Activated naive CD4-positive, alpha-beta T cell (primary cell): ENCODE measurements around the gene FGFBP3.
A peak's percentile ranks its signal among the peaks of the same experiment; 100 is the strongest.

Experiments used
- DNase-seq, 4 experiments: peaks; one replicate each; lab custom pipeline; 2025; lab: John Stamatoyannopoulos, UW

FGFBP3 gene, protein sequence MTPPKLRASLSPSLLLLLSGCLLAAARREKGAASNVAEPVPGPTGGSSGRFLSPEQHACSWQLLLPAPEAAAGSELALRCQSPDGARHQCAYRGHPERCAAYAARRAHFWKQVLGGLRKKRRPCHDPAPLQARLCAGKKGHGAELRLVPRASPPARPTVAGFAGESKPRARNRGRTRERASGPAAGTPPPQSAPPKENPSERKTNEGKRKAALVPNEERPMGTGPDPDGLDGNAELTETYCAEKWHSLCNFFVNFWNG

DNA sequence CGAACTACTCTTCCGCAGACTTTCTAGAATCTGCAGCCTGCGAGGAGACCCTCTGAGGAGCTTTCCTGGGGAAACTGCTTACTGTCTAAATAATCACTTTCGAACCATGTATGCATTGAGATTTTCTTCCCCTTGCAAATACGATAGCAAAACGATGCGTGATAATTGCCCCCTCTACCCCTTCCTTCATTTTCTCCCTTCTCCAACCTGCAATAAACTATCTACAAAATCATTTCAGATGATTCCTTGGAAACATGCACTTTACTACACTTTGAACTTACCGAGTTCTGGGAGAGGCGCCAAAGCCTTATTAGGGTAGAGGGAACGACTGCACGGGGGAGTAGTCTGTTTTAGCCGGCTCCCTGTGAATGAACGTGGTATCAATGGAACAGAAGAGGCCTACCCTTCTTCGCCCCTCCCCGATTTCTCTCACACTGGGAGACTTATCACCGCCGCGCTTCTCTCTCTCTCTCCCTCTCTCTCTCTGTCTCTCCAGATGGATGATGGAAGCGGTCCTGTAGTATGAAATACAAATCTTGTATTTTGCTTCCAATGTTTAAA is at the start of gene FGFBP3:
Gene FGFBP3 (minus strand): TSS at position 370 of the 561 bp plus-strand sequence. CDS start 517 bp downstream, outside the sequence.
- no peak for DNase-seq

DNA sequence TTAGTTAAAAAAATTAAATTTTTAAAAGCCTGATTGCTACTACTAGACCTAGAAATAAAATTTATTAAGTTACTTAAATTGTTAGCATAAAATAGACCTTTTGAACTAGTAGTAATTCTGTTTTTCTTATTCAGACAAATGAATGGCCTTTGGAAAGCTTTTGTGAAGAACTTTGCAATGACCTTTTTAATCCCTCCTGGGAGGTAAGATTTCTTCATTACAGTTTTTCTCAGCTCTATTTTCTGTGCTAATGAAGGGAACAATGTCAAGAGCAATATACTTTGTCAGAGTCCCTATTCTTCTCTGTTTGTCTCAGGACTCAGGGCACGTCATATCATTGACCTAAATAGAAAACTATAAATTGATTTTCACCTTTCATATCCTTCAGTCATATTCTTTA is 47.8 kb upstream of the FGFBP3 start:
- no peak for DNase-seq

DNA sequence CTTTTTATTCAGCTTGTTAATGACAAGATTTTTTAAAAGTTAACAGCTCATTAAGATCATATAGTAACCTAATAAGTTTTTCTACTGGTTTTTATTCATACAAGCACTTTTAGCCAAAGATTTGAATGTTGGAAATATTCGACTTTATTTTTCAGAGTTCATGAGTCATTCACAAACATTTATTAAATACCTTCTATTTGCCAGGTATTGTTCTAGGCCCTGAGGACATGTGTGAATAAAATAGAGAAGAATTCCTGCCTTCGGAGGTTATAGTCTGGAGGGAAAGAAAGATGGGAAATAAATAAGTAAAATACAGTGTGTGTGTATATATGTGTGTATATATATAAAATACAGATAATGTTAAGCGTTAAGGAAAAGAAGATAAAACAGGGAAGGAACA is 45.8 kb upstream of the FGFBP3 start:
- no peak for DNase-seq

DNA sequence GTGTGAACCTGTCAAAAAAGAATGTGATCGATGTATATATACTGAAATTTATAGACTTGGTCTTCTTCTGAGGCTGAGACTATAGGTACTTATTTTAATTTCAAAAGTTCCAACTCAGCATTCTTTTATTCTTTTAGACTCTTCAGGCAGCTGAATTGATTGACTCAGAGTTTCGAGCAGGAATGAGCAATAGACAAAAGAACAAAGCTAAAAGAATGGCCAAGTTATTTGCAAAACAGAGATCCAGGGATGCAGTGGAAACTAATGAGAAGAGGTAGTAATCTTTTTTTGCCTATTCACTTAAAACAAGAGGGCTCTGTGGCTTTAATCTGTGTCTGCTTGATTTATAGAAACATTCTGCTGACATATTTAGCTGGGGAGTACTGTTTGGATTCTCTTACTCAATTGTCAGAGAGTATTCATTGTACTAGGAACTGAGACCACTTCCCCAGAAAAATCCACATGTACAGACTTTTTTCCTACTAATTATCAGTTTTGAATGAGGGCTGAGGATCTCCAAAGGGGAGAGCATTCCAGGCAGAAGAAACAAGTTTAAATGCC is 44.4 kb upstream of the FGFBP3 start:
- no peak for DNase-seq

DNA sequence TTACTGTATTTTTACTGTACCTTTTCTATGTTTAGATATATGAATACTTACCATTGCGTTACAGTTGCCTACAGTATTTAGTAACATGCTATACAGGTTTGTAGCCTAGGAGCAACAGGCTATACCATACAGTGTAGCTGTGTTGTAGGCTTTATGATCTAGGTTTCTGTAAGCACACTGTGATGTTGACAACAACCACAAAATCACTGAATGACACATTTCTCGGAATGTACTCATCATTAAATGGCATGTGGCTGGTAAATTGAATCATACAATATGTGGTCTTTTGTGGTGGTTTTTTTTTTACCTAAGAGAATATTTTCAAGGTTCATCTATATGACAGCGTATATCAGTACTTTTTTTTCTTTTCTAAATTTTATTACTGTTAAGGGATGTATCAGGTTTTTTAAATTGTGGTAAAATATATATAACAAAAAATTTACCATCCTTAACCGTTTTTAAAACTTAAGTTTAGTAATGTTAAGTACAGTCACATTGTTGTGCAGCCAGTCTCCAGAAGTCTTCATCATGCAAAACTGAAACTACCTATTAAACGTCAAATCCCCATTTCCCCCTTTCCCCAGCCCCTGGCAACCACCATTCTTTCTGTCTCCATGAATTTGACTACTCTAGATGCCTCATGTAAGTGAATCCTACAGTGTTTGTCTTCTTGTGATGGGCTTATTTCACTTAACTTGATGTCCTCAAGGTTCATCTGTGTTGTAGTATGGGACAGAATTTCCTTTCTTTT is 35.8 kb upstream of the FGFBP3 start:
- DNase-seq: no peak

DNA sequence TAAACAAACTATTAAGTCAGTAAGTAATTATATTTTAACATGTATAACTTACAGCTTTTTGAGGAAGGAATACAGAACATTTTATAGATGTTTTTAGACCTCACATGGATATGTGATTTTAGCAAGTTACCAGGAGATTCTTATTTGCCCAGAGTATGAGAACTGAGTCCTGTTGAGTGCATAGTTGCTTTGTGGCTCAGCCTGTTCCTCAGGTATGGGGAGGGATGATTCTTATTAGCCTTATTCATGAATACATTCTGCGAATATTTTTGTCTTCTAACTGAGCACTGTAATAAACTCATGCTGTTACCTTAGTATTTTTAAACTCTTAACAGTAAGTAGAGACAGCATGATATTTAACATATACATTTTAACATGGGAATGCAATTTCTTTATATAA is 32.1 kb upstream of the FGFBP3 start:
- no peak for DNase-seq

DNA sequence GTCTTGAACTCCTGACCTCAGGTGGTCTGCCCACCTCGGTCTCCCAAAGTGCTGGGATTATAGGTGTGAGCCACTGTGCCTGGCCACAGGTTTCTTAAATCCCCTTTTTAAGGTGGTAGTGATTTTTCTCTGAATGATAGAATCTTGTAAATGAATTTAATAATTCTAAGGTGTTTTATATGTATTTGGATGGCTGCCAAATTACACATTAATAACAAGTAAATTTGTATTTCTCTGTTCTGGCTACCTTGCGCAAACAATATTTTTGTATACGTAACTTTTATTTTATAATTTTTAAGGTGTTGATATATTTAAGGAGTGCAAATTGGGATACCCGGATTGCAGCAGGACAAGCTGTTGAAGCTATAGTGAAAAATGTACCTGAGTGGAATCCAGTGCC is 30.4 kb upstream of the FGFBP3 start:
- DNase-seq: no peak

DNA sequence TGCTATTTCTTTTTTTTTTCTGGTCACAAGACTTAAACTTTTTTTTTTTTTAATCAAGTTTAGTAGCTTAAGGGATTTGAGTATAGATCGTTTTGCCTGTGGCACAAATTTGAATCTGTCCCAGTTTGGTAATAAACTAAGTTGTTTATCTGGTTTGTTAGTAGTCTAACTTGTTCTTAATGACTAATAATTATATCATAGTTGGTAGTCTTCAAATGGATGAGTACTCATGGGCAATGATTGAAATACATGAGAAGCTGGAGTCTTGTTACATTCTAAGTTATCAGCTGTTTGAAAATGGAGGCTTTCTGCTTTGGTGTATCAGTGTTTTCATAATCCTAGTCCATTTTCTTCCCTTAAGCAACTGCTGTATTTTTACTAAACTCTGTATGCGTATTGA is 26.6 kb upstream of the FGFBP3 start:
- no peak for DNase-seq

DNA sequence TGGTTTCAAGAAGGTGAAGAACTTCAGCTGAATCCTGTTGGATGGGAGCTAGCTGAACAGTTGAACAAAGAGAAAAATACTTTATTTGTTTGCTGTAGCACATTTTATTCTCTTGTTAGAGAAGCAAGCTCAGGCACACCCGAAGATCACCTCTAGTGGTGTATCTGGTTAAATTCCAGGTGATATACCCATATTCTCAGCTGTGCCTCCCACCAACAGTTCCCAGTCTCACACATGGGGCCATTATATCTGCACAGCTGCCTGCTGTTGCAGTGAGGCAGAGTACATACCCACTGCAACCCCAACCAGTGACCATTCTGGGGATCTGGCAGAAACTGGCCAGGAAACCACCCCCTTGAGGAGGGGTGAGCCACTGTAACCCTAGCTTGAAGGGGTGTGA is 23.5 kb upstream of the FGFBP3 start:
- no peak for DNase-seq

DNA sequence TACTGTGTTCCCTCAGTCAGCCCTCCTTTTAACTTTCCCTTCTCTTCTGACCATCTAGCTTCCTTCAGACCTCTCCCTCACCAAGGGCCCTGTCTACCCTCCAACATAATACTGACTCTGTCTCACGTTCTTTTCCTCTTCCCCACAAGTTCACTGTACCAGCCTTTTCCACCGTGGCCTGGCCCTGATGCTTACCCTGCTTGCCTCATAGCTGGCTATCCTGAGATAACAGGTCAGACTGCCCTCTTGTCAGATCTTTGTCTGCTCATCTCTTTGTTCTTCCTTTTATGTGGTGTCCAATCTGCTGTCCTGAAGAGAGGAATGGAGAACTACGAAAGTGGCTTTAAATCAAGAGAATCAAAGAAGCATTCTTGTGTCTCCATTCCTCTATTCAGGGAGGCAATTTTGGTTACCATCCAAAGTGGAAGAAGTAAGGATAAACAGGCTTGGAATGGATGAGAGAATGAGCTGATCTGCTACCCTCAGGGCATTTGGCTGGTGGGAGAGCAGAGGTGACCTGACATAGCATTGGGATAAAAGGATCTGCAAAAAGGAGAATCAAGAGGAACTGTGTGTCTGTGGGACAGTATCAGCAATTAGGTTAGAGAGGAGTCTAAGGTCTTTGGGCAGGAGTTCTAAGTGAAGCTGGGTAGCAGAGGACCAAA is 22.4 kb upstream of the FGFBP3 start:
- DNase-seq: no peak

DNA sequence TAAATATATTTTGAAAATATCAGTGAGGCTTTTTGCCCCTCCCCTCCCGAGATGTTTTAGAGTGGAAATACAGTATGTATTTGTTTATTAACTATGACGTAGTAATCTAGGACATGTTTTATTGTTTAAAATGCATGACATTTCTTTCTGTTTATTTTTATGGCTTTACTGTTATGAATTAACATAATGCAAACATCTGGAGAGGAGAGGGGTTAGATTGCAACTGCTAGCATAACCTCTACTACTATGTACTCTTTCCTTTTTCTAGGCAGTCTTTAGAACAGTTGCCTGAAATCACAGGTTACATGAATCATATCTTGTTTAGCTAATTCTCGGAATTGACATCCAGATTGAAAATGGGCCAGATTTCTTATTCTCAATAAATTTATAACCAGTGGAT is 21.7 kb upstream of the FGFBP3 start:
- no peak for DNase-seq

DNA sequence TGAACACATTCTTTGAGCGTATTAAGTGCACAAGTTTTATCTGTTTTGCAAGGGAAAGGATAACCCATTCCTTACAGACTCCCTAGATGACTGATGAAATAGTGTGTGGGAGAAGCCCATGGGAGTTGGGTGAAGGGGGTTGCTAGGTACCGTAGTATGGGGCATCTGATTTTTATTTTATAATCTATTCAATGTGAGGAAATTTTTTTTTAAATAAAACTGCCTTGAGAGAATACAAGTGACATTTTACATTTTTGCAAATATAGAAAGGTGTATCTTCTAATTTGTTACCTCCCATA is 15.7 kb upstream of the FGFBP3 start:
- DNase-seq: no peak

DNA sequence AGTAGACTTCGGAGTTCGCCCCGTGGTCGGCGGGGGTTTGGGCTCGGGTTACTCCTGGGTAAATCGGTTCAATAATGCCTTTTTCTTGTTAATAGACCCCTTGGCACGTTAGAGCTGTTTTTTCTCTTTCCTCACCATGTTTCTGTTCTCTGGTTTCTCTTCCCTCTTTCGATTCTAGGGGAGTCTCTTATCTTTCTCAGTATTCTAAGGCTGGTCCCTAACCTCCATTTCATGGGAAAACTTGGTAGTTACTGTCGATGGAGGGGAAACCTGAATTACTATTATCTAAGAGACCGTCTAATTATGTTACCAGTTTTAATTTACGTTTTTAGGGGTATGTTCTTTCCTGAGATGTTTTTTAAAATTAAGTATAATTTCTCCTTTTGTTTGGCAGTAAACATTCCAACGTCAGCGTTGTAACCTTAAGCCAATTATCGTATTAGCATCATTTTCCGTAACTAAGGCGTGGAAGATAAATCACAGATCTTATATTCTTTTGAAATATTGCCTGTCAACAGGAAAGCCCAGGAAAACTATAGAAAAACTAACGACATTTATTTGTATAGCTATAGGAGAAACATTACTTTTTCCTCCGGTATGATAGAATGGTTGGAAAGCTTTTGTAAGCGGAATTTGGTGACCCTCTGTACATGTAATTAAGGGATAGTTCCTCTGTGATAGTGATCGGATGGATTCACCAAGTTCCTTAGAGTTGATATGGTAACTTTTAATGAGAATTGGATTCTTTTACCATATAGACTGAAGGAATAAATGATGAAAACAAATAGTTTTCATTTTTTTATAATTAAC is 15.1 kb upstream of the FGFBP3 start:
- no peak for DNase-seq

DNA sequence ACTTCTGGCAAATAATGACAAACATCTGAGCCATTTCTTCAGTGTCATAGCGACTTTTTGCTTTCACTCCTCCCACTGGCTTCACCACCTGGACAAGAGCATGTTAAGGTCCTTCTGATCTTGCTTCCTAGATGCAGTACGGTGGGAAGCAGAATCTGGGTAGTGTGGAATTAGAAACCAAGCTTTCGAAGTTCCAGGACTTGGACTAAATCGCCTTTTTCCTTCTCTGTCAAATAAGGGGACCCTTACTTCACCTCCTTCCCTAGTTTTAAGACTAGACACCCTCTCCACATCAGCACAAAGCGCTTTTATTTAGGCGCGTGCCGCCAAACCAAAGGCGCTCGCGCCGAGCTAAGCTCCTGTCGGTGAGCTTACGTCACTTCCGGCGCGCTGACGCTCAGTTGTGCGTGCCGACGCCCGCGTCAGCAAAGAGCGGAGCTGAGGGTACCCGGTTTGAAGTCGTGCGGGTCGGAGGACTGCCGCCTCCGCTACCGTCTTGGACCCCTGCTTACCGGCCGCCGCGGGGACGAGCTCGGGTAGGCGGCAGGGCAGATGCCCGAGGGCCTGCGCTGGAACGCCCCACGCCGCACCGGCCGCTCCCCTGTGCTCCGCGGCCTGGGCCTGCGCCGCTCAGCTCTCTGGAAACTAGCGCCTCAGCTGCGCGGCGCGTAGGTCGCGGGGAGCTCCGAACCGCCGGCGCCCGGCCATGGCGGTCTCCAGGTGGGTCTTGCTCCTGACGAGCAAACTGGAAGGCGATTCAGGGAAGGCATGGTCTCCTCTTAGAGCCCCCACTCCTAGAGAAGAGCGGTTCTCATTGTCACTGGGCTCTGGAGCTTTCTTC is 14.3 kb upstream of the FGFBP3 start, which contains the start of gene BTAF1:
Gene BTAF1 (plus strand): TSS at position 400 of the 841 bp plus-strand sequence. CDS start 307 bp downstream, at position 707.
- DNase-seq: peak; percentile 71 to 88 (median 80)

DNA sequence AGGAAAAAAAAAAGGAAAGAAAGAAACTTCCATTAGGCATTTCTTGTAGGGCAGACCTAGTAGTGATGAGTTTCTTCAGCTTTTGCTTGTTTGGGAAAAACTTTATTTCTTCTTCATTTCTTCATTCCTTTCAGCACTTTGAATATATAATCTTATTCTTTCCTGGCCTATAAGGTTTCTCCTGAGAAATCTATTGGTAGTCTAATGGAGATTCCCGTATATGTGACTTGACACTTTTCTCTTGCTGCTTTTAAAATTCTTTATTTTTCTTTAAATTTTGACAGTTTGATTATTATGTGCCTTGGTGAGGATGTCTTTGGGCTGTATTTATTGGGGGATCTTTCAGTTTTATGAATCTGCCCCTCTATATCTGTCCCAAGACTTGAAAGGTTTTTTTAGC is 10.4 kb upstream of the FGFBP3 start:
- no peak for DNase-seq

DNA sequence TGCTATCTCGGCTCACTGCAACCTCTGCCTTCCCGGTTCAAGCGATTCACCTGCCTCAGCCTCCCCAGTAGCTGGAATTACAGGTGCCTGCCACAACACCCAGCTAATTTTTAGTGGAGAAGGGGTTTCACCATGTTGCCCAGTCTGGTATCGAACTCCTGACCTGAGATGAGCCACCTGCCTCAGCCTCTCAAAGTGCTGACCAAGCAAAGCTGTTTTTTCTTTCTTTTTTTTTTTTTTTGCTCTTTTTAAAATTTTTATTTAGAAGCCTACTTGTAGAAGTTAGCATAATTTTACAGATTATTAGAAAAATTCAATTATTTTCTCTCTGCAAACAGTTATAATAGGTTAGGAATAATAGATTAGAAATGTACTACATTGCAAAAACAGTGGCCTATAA is 1.2 kb upstream of the FGFBP3 start:
- DNase-seq: no peak

DNA sequence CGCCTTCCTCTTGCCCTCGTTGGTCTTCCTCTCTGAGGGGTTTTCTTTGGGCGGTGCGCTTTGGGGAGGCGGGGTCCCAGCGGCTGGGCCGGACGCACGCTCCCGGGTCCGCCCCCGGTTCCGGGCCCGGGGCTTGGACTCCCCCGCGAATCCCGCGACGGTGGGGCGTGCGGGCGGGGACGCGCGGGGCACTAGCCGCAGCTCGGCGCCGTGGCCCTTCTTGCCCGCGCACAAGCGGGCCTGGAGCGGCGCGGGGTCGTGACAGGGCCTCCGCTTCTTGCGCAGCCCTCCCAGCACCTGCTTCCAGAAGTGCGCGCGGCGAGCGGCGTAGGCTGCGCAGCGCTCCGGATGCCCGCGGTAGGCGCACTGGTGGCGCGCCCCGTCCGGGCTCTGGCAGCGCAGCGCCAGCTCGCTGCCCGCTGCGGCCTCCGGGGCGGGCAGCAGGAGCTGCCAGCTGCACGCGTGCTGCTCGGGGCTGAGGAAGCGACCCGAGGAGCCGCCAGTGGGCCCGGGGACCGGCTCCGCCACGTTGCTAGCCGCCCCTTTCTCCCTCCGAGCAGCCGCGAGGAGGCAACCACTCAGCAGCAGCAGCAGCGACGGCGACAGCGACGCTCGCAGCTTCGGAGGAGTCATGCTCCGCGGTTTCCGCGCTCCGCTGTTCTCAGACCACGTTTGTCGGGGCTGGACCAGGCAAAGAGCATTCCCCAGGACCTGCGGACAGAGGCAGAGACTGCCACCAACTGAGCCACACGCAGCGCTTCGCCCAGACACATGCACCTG is 759 bp downstream of the FGFBP3 start:
- DNase-seq: peak; percentile 36 to 71 (median 54)

DNA sequence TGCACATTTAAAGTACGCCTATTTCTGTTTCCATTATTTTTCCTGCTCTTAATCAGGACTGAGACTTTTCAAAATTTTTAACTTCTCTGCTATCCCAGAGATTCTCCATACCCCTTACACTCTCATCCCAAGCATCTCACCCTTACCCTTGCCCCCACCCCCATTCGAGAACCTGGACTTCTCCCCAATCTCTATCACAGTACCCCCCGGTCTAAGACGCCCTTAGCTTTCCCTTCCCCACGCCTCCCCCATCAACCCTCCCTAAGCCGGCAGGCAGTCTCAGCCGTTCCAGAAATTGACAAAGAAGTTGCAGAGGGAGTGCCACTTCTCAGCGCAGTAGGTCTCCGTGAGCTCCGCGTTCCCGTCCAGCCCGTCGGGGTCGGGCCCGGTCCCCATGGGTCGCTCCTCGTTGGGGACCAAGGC is 1.4 kb downstream of the FGFBP3 start:
- DNase-seq: no peak

DNA sequence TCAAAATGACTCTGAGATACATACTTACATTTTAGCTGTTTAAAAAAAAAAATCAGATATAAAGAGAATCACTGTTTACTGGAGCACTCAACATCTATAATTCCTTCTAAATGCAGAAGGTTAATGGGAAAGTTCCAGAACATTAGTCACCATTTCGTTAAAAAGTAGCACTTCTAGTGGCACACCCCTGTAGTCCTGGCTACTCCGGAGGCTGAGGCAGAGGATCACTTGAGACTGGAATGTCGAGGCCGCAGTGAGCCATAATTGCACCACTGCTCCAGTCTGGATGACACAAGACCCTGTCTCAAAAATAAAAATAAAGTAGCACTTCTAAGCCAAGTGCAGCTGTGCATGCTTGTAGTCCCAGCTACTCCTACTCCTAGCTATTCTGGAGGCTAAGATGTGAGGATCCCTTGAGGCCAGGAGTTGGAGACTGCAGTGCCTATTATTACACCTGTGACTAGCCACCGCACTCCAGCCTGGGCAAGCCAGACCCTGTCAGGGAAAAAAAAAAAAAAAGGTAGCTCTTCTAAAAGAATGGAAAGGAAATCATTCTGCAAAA is 2.2 kb downstream of the FGFBP3 start:
- no peak for DNase-seq
